Memory B cell (primary cell): ENCODE measurements around the gene SP140L.
"Not testable (repeated sequence)": the region's sequence is repeated elsewhere in the genome, so short reads cannot be mapped to it uniquely, and the experiment has no call there.

Experiments
- ATAC-seq: fragments of 150-1000 bp; cut with Tn5 transposase; 2 replicates; pipeline ENCODE4 v1.10.0; 2021; ENCODE audit warnings: low read depth, mild to moderate bottlenecking, moderate library complexity
- DNase-seq, 2 donors: peaks; one replicate each; pipeline ENCODE4 v3.0.0; 2022; ENCODE audit warnings: low spot score in 2 of 2
- H3K27ac Mint-ChIP-seq: one replicate; pipeline ENCODE4 v1.8.0; 2022; ENCODE audit warnings: mild to moderate bottlenecking, moderate library complexity, mixed read lengths
- H3K27me3 Mint-ChIP-seq: one replicate; pipeline ENCODE4 v1.8.0; 2022; ENCODE audit warnings: mixed read lengths
- H3K36me3 Mint-ChIP-seq: one replicate; pipeline ENCODE4 v1.8.0; 2022; ENCODE audit warnings: mild to moderate bottlenecking, mixed read lengths
- H3K4me1 Mint-ChIP-seq: one replicate; pipeline ENCODE4 v1.8.0; 2022; ENCODE audit warnings: mixed read lengths
- H3K4me3 Mint-ChIP-seq: one replicate; pipeline ENCODE4 v1.8.0; 2022; ENCODE audit warnings: mild to moderate bottlenecking, moderate library complexity, mixed read lengths
- H3K9me3 Mint-ChIP-seq: one replicate; pipeline ENCODE4 v1.8.0; 2022; ENCODE audit warnings: mixed read lengths

SP140L gene

DNA sequence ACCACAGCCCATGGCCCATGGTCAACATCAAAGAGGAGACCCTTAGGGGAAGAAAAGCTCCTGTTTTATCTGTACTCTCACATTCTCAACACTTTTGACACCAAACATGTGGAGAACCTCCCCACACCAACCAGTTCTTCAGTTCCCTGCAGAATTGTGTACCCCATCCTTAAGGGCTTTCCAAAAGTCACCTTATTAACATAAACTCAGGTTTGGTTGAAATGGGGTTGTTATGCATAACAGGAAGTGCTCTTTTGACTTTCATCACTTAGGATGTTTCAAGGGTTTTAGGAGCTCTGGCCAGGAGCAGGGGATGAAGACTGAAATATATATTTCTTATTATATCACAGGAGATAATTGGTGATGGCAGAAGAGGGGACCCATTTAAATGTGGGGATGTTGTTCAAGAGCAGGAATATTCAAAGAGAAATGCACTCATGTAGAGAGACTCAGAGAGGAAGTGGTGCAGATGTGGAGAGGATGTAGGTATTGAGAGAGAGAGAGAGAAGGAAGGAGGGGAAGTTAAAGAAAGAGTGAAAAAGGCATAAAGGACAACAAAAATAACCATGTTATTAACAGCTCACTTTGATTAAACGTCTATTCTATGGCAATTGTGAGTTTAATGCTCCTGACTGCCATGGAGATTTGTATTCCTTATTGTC, 35.2 kb downstream of the SP140L start:
- peaks cover 47% of the 10 kb centered on the region for H3K36me3 Mint-ChIP-seq
- H3K27me3 Mint-ChIP-seq = no peaks in the 10 kb centered on the region
- ATAC-seq = peak; percentile 76
- peaks cover 1% of the 10 kb centered on the region for H3K9me3 Mint-ChIP-seq
- peak overlapping the region; percentile 8 for H3K27ac Mint-ChIP-seq
- DNase-seq = no peak
- H3K4me3 Mint-ChIP-seq = peak overlapping the region; percentile 0
- peaks cover 34% of the 10 kb centered on the region for H3K4me1 Mint-ChIP-seq

DNA sequence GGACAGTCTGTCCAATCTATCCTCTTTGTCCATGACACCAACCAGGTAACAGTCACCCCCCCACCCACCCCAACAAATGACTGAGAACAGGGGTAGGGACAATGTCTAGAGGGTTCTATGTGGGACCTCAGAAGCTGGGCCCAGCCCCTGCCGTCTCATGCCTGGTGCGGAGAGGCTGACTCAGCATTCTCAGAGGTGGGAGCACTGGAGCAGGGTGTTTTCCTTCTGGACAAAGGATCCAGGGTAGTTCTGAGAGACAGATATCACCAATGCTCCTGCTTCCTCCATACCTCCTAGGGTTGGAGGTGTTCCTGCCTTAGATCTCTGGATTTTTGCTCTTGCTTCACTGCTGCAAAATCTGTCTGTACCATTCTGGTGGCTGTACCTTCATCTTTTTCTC, 55.1 kb downstream of the SP140L start:
- Mint-ChIP-seq H3K27me3 (no peaks in the 10 kb centered on the region), H3K36me3 (peaks cover 54% of the 10 kb centered on the region), H3K27ac (peak overlapping the region; percentile 77), H3K9me3 (no peaks in the 10 kb centered on the region), H3K4me3 (no peak overlapping the region), H3K4me1 (peaks cover 5% of the 10 kb centered on the region)
- no peak for ATAC-seq
- DNase-seq = no peak

- Mint-ChIP-seq H3K4me3 (no peak overlapping the region), H3K9me3 (no peaks in the 10 kb centered on the region), H3K36me3 (peaks cover 48% of the 10 kb centered on the region), H3K4me1 (peaks cover 5% of the 10 kb centered on the region), H3K27ac (no peak overlapping the region), H3K27me3 (no peaks in the 10 kb centered on the region)
- no peak for ATAC-seq
- DNase-seq = no peak
Observed at GRCh38 chr2:230383453-230383852, 56.5 kb downstream of the SP140L start.

- DNase-seq (no peak), ATAC-seq (no peak)
- Mint-ChIP-seq H3K36me3 (peaks cover 54% of the 10 kb centered on the region), H3K4me3 (no peak overlapping the region), H3K9me3 (no peaks in the 10 kb centered on the region), H3K4me1 (peaks cover 5% of the 10 kb centered on the region), H3K27ac (no peak overlapping the region), H3K27me3 (no peaks in the 10 kb centered on the region)
Observed at GRCh38 chr2:230384986-230385385, 58.0 kb downstream of the SP140L start.

DNA sequence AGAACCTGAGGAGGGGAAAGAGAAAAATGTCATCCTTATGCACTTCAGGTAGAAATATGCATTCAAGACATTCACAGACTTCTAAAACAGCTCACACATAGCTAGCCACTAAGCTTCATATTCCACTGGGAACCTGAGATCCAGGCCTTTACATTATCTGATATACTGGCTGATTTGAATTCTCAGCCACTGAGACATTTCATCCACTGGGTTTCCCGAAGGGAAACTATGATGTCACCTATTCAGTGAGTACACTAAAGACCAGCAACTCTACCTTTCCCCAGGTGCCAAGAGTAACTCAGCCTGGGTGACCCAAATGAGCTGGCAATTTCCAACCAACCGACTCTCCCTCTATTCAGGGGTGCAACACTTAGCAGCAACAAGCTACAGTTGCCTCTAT, 67.3 kb downstream of the SP140L start:
- H3K27ac Mint-ChIP-seq = no peak overlapping the region
- DNase-seq (no peak), ATAC-seq (no peak)
- H3K4me1 Mint-ChIP-seq = peaks cover 2% of the 10 kb centered on the region
- no peaks in the 10 kb centered on the region for H3K9me3 Mint-ChIP-seq
- H3K4me3 Mint-ChIP-seq = no peak overlapping the region
- H3K27me3 Mint-ChIP-seq = no peaks in the 10 kb centered on the region
- H3K36me3 Mint-ChIP-seq = peaks cover 62% of the 10 kb centered on the region

DNA sequence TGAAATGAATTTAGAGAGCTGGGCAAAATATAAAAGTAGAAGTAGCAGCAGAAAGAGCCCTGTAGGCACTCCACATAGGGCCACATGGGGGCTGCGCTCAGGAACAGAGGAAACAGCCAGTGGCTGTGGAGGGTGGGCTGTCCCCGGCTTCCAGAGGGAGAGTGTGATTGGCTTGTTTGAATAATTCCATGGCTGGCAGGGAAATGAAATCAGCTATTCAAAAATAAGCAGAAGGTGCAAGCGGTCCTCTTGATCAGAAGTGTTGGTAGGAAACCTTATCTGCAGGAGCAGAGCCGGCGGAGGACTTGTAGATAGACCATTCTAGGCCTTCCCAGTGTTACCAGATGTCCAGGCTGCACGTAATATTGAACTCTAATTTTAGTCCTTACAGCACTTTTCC, 71.7 kb downstream of the SP140L start:
- not testable (repeated sequence) for DNase-seq, H3K4me1 Mint-ChIP-seq, H3K4me3 Mint-ChIP-seq, H3K9me3 Mint-ChIP-seq, H3K27me3 Mint-ChIP-seq, ATAC-seq
- peaks cover 52% of the 10 kb centered on the region for H3K36me3 Mint-ChIP-seq
- peak overlapping the region; percentile 63 for H3K27ac Mint-ChIP-seq

DNA sequence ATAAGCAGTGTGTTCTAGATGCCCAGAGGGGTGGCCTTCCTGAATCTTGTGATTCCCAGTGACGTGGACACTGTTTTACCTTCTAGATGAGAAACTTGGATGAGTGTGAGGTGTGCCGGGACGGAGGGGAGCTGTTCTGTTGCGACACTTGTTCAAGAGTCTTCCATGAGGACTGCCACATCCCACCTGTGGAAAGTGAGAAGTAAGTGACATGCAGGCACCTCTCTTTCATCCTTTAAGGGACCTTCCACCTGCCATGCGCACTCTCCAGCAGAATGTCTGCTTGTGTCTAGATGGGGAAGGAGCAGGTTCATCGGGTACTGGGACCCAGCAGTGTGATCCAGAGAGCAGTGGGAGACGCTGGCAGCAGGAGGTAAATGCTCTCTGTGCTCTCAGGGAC, 73.0 kb downstream of the SP140L start:
- Mint-ChIP-seq H3K27me3 (no peaks in the 10 kb centered on the region), H3K27ac (no peak overlapping the region), H3K9me3 (no peaks in the 10 kb centered on the region), H3K36me3 (peaks cover 56% of the 10 kb centered on the region), H3K4me1 (peaks cover 4% of the 10 kb centered on the region), H3K4me3 (no peak overlapping the region)
- ATAC-seq = no peak
- no peak for DNase-seq

DNA sequence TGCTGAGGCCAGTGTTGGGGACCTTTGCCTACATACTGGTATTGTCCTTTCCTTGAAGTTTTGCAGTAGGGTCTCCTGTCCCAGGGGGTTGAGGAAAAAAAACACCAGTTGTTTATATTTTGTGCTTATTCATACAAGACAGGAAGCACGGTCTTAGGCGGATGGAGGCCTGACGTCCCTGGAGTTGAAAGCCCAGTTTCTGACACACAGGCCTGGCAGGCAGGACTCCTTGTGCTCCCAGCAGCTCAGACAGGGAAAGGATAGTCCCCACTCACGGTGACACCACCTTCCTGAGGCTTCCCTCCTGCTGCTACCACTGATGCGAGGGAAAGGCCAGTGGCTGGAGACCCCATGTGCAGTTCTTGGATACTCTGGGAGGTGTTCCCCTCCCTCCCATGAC, 73.5 kb downstream of the SP140L start:
- Mint-ChIP-seq H3K27ac (no peak overlapping the region), H3K36me3 (peaks cover 57% of the 10 kb centered on the region), H3K4me3 (no peak overlapping the region), H3K4me1 (peaks cover 4% of the 10 kb centered on the region), H3K9me3 (no peaks in the 10 kb centered on the region), H3K27me3 (no peaks in the 10 kb centered on the region)
- no peak for DNase-seq
- no peak for ATAC-seq

GRCh38 chr2:230401026-230401425, 74.0 kb downstream of the SP140L start:
- H3K4me3 Mint-ChIP-seq, H3K4me1 Mint-ChIP-seq, H3K9me3 Mint-ChIP-seq, ATAC-seq, H3K27me3 Mint-ChIP-seq, DNase-seq, H3K27ac Mint-ChIP-seq: not testable (repeated sequence)
- H3K36me3 Mint-ChIP-seq = peaks cover 52% of the 10 kb centered on the region

DNA sequence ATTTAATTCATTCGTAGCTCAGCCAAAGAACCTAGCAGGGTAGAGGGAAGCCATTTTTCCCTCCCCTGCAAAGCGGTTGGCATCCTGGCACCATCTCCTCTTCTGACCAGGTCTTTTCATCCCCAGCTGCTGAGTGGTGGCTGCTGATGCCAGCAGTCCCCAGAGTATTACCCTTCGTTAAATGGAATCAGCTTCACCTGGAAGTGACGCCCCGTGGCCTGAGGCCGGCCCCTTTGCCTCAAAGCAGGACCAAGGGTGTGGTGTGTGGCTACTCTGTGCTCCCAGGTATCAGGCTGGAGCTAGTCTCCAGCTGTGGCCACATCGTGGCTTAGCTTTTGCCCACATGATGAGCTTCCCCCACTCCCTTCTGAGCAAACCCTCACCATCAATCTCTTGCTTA, 76.8 kb downstream of the SP140L start:
- H3K4me1 Mint-ChIP-seq = peaks cover 2% of the 10 kb centered on the region
- no peak for DNase-seq
- no peaks in the 10 kb centered on the region for H3K9me3 Mint-ChIP-seq
- ATAC-seq = no peak
- peaks cover 46% of the 10 kb centered on the region for H3K36me3 Mint-ChIP-seq
- H3K27ac Mint-ChIP-seq = no peak overlapping the region
- no peaks in the 10 kb centered on the region for H3K27me3 Mint-ChIP-seq
- H3K4me3 Mint-ChIP-seq = no peak overlapping the region

GRCh38 chr2:230405824-230406223, 78.8 kb downstream of the SP140L start:
- Mint-ChIP-seq H3K4me3 (no peak overlapping the region), H3K27ac (peak overlapping the region; percentile 11), H3K27me3 (no peaks in the 10 kb centered on the region), H3K36me3 (peaks cover 40% of the 10 kb centered on the region), H3K9me3 (no peaks in the 10 kb centered on the region), H3K4me1 (peaks cover 11% of the 10 kb centered on the region)
- ATAC-seq (no peak), DNase-seq (no peak)

DNA sequence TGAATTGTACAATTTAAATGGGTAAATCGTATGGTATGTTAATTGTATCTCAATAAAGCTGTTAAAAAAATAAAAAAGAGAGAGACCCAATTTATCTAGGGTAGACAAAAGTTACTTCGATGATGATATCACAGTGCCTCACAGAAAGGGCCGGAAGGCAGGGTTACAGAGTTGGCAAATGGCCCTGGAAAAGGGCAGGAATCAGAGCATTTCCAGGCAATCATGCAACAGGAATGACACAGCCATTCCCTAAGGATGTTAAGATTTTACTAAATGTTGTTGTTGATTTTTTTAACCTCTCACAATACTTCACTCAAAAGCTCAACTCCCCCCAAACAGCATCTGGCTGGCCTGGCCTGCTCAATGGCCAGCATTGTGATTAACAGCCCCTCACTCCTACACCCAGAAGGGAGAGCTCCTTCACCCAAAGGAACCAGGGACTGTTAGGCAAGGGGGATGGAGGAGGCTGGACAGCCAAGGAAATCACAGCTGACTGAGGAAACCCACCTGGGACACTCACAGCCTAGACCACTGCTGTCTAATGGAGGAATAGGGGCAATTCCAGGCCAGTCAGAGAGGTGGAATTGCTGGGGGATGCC, 81.3 kb downstream of the SP140L start:
- peaks cover 24% of the 10 kb centered on the region for H3K4me1 Mint-ChIP-seq
- H3K27ac Mint-ChIP-seq = peak overlapping the region; percentile 99
- no peak for ATAC-seq
- DNase-seq = no peak
- H3K36me3 Mint-ChIP-seq = peaks cover 30% of the 10 kb centered on the region
- no peak overlapping the region for H3K4me3 Mint-ChIP-seq
- no peaks in the 10 kb centered on the region for H3K27me3 Mint-ChIP-seq
- H3K9me3 Mint-ChIP-seq = no peaks in the 10 kb centered on the region

DNA sequence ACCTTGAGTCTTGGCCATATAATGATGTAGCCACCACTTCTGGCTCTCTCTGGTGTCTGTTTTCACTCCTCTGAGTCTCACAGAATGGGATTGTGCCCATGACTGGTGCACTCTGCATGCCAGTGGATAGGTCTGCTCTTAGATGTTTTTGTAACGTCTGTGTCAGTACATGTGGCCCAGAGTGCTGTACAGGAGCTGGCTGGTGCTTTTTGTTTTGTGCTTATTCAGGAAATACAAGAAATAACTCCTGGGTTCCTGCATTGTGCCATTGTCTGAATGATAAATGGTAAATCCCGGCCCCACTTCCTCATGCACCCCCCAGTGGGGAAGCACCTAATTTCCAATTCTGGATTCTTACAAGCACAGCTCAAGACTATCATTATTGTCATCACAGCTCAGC, 82.3 kb downstream of the SP140L start:
- Mint-ChIP-seq H3K36me3 (peaks cover 20% of the 10 kb centered on the region), H3K27ac (peak overlapping the region; percentile 99), H3K4me1 (peaks cover 32% of the 10 kb centered on the region)
- not testable (repeated sequence) for H3K4me3 Mint-ChIP-seq, ATAC-seq, H3K9me3 Mint-ChIP-seq, DNase-seq, H3K27me3 Mint-ChIP-seq

DNA sequence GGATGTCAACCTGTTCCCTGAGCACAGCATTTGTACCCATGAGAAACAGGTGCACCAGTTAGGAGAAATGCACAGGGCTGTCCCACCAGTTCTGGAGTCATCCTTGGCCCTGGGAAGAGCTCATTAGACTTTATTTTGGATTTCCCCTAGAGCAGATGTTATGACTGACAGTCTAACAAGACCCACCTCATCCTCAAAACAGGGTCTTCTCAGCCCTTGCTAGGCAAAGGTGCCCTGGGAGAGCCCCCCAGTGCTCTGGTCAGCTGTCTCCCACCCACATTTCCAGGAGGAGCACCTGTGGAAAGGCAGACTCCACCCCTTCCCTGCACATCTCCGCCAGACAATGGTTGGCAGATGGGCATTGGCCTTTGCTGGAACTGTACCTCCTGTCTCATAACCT, 83.3 kb downstream of the SP140L start:
- no peaks in the 10 kb centered on the region for H3K27me3 Mint-ChIP-seq
- peaks cover 38% of the 10 kb centered on the region for H3K4me1 Mint-ChIP-seq
- H3K27ac Mint-ChIP-seq = peak overlapping the region; percentile 99
- no peaks in the 10 kb centered on the region for H3K9me3 Mint-ChIP-seq
- ATAC-seq (no peak), DNase-seq (no peak)
- peak overlapping the region; percentile 99 for H3K4me3 Mint-ChIP-seq
- peaks cover 12% of the 10 kb centered on the region for H3K36me3 Mint-ChIP-seq
